Esophagus mucosa (tissue), 1 donor: Measurements from ENCODE around the gene DACT1. TPM values are rescaled to one million over a fixed set of nuclear protein-coding genes. Genes with fewer than 3 reads are reported as not detected.
A peak's percentile ranks its signal among the peaks of the same experiment; 100 is the strongest.

Experiments
- ATAC-seq: fragments of 200-7000 bp; cut with Tn5 transposase; one replicate; pipeline ENCODE4 v1.9.1; 2020
- total RNA-seq: library from RNA; stranded (reverse); gene quantifications from one replicate; pipeline ENCODE4 v1.2.4, GENCODE V29; 2023
- donor health status: DM: yes; HTN: yes; CAD: no.

The DACT1 gene
- total RNA-seq, 1 donor from 2014 or later = 0.32 TPM

DNA sequence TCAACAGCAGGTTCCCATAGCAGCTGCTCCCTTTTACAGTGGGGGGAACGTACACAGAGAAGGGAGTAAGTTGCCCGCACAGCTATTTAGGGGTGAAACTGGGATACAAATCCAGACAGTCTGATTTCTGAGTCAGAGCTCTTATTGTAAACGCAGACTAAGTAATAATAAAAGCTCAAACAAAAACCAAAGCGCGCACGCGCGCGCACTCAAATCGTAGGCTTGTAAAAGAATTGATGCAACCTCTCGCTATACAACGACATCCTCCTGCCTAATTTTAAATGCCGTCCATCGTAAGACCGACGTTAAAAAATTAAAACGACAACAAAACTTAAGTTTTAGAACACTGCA, 747 bp upstream of the DACT1 start:
- ATAC-seq = peak; percentile 12

DNA sequence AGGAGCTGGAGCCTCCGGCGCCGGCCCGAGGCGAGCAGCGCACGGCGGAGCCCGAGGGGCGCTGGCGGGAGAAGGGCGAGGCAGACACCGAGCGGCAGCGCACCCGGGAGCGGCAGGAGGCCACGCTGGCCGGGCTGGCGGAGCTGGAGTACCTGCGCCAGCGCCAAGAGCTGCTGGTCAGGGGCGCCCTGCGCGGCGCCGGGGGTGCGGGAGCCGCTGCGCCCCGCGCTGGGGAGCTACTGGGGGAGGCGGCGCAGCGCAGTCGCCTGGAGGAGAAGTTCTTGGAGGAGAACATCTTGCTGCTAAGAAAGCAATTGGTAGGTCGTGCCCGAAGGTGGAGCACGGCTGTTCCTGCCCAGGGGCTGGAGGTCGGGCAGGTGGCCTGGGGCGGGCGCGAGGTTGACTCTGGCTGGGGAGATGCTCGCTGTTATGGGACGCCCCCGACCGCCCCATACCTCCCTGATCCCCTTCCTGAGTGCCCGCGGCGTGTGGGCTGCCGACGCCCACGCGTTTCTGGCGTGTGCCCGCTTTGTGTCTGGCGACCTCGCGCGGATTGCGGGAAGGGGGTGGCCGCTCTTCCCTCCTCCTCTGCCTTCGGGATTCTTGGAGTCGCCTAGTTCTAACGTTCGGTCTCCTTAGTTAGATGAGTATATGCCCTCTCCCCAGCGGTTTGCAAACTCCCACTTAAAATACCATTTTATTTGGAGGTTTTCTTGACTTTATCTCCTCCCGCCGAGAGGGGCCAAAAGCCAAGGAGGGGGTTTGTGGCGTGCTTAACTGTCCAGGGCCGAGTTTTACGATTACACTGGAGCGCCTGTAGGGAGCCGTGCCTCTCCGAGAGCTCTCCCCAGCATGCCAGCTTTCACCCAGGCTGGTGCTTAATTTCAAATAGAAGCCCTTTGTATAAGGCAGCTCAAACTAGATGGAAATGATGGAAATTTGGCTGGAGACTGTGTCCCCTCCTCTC, 752 bp downstream of the DACT1 start:
- peak; percentile 36 for ATAC-seq

DNA sequence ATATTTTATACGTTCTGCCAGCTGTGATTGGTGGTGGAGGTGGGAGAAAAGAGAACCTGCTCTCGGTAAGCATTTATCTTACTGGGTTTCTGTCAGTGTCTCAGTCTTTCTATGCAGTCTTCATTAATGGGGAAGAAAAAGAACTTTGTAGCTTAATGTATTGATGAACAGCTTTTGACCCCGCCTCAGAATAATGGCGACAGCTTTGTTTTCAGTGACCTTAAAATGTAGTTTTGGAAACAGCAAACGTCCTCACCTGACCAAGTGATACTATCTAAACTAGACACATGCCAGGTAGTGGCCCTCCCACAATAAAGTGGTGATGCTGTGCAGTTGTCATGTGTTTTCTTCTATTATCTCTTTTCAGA, 1.4 kb downstream of the DACT1 start:
- ATAC-seq = no peak

- peak; percentile 36 for ATAC-seq
Observed at GRCh38 chr14:58639842-58640484, 2.2 kb downstream of the DACT1 start.

GRCh38 chr14:58640959-58641358, 3.2 kb downstream of the DACT1 start:
- ATAC-seq = no peak

DNA sequence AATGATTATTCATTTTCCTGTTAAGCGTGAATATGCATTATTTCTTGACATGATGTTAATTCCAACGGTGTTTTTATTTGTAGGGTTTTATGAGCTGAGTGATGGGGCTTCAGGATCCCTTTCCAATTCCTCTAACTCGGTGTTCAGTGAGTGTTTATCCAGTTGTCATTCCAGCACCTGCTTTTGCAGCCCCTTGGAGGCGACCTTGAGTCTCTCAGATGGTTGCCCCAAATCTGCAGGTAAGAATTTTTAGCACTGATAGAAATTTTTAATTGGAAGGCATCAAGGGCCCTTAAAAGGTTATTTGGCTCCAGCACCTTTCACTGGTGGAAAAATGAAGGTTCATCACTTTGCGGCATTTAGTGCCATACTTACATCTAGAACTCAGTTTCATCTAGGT, 3.7 kb downstream of the DACT1 start:
- ATAC-seq = no peak

DNA sequence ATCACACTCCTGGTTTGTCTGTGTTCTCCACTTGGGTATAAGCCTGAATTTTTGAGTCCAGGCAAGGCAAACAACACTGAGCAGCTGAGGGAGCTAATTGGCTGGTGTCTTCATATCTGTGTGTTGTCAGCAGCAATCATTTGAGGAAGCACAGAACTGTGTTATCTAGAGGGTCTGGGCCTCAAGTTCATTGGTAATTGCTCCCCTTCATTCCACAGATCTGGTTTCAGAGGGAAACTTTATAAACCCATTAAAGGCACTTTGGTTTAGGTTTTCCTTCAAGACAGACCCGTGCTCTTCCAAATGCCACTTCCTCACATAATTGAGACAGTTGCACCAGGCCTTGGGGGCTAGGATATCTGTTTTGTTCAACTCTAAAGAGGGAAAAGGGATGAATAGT, 5.6 kb downstream of the DACT1 start:
- no peak for ATAC-seq

DNA sequence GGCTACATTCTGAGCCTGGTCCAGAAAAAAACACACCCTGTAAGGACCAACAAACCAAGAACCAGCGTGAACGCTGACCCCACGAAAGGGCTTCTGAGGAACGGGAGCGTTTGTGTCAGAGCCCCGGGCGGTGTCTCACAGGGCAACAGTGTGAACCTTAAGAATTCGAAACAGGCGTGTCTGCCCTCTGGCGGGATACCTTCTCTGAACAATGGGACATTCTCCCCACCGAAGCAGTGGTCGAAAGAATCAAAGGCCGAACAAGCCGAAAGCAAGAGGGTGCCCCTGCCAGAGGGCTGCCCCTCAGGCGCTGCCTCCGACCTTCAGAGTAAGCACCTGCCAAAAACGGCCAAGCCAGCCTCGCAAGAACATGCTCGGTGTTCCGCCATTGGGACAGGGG, 7.9 kb downstream of the DACT1 start:
- ATAC-seq = no peak

GRCh38 chr14:58646479-58646878, 8.7 kb downstream of the DACT1 start:
- no peak for ATAC-seq

- no peak for ATAC-seq
Observed at GRCh38 chr14:58647777-58648176, 10.0 kb downstream of the DACT1 start.

DNA sequence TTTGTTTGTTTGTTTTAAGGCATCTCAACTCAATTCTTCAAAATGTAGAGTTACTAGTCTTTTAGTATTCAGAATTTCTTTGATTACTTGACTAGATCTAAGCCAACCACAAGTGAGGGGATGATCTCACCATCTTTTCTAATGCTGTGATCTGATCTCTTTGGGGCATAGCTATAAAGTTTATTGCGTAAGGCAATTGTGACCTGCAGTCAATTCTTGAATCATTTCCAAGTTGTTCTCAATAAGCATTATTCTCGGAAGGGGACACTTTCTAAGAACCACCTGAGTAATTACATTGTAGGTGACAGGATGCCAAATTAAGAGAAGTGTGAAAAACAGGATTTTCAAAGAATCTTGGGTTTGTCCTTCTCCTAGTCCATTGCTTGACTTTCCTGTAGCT, 13.1 kb downstream of the DACT1 start:
- ATAC-seq = no peak

- ATAC-seq = no peak
Observed at GRCh38 chr14:58656671-58657411, 19.1 kb downstream of the DACT1 start.

DNA sequence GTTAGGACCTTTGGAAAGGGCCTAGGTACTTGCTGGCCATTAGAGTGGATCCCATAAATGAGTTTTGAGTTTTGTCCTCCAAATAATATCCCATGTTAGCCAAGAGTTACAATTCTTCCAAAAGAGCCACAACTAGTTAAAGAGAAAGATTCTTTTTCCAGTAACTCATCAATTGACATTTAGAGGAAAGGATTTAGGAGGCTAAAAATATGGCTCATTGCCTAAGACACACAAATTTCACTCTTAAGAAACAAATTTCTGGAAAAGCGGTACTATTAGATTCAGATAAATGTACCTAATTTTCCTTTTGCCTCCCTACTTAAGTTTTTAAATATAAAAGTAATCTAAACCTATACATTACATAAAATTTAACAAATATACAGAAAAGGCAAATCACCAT, 21.3 kb downstream of the DACT1 start:
- no peak for ATAC-seq

DNA sequence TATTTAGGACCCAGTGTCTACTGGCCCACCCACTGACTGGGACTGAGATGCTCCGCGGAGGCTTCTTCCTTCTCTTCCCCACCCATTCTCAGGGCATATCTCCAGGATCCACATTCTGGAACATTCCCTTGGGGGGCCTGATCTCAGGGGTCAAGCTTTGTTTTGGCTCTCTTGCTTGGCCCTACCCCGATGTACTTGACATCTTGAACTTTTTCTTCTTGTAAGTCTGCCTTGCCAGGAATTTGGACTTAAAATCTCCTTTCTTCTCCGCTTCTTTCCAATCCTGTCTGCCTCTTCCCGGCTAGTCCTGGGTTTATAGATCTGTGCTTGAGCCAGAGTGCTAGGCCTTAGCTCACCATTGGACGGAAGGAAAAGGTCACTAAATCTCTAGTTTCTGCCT, 22.1 kb downstream of the DACT1 start:
- ATAC-seq = no peak

- ATAC-seq = no peak
Observed at GRCh38 chr14:58660407-58660806, 22.6 kb downstream of the DACT1 start.

GRCh38 chr14:58662018-58662417, 24.3 kb downstream of the DACT1 start:
- no peak for ATAC-seq

GRCh38 chr14:58662759-58663158, 25.0 kb downstream of the DACT1 start:
- no peak for ATAC-seq

- no peak for ATAC-seq
Observed at GRCh38 chr14:58663494-58664111, 25.8 kb downstream of the DACT1 start.

- ATAC-seq = no peak
Observed at GRCh38 chr14:58665773-58666500, 28.2 kb downstream of the DACT1 start.

DNA sequence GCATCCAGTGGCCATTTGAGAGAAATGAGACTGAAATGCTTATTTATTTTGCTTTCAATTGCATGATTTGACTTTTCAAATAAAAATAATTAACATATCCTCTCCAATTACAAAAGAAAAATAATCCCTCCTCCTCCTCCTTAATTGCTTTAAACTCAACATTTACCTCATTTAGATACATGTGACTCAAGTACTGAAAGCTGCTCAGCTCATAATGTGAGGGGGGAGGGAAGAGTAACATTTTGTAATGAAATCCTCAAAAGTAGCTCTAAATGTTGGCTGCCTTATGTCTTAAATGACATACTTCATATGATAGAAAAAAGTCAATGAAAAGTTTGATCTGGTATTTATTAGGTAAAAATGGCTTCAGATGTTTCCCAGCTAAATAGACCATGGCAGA, 29.0 kb downstream of the DACT1 start:
- no peak for ATAC-seq

GRCh38 chr14:58667900-58668299, 30.1 kb downstream of the DACT1 start:
- no peak for ATAC-seq

GRCh38 chr14:58668848-58669480, 31.2 kb downstream of the DACT1 start:
- no peak for ATAC-seq
